WTC11 (cell line): Measurements from ENCODE around the gene PPM1D. TPM values are rescaled to one million over a fixed set of nuclear protein-coding genes. Genes with fewer than 3 reads are reported as not detected.

Experiments used
- ATAC-seq: fragments of 200-7000 bp; cut with Tn5 transposase; 2 replicates; pipeline ENCODE4 v1.10.0; 2021; ENCODE audit warnings: mild to moderate bottlenecking, moderate library complexity
- CTCF ChIA-PET: fragments of 300-600 bp; sonication (Branson Sonifier 250); formaldehyde crosslinking; loops from one replicate; lab custom pipeline; 2021; ENCODE audit warnings: antibody characterized with exemption; lab: Charles Lee
- POLR2A ChIA-PET: fragments of 350-600 bp; sonication (Branson Sonifier 250); formaldehyde crosslinking; loops from one replicate; lab custom pipeline; 2021; ENCODE audit warnings: antibody characterized with exemption; lab: Charles Lee
- DNase-seq: peaks from one replicate; pipeline ENCODE4 v3.0.0; 2021; ENCODE audit warnings: low spot score
- H3K27ac Mint-ChIP-seq: 2 replicates; pipeline ENCODE4 v1.8.0; 2021; ENCODE audit warnings: mixed read lengths
- H3K27me3 Mint-ChIP-seq: 2 replicates; pipeline ENCODE4 v1.8.0; 2021; ENCODE audit warnings: low read depth, mild to moderate bottlenecking, moderate library complexity, mixed read lengths
- H3K36me3 Mint-ChIP-seq: 2 replicates; pipeline ENCODE4 v1.8.0; 2021; ENCODE audit warnings: mixed read lengths
- H3K4me1 Mint-ChIP-seq: 2 replicates; pipeline ENCODE4 v1.8.0; 2022; ENCODE audit warnings: mixed read lengths
- H3K4me3 Mint-ChIP-seq: 2 replicates; pipeline ENCODE4 v1.8.0; 2021; ENCODE audit warnings: mild to moderate bottlenecking, moderate library complexity, mixed read lengths
- H3K9me3 Mint-ChIP-seq: 2 replicates; pipeline ENCODE4 v1.8.0; 2021; ENCODE audit warnings: mixed read lengths
- ARID4B ChIP-seq: sonication (generic); formaldehyde crosslinking; IDR thresholded peaks from 2 replicates; pipeline ENCODE4 v1.8.0; 2023; ENCODE audit warnings: missing genetic modification reagents, mild to moderate bottlenecking, borderline replicate concordance
- CBFB ChIP-seq: sonication (generic); formaldehyde crosslinking; IDR thresholded peaks from 2 replicates; pipeline ENCODE4 v1.8.1; 2022; ENCODE audit warnings: mild to moderate bottlenecking, low read depth, missing genetic modification reagents
- ESRRA ChIP-seq: sonication (generic); formaldehyde crosslinking; IDR thresholded peaks from 2 replicates; pipeline ENCODE4 v1.8.1; 2022; ENCODE audit warnings: mild to moderate bottlenecking, missing genetic modification reagents, borderline replicate concordance
- FOXK1 ChIP-seq: sonication (generic); formaldehyde crosslinking; IDR thresholded peaks from 2 replicates; pipeline ENCODE4 v1.8.0; 2022; ENCODE audit warnings: mild to moderate bottlenecking, moderate library complexity, missing genetic modification reagents
- GRHL2 ChIP-seq: fragments of 250-450 bp; sonication (Bioruptor Pico); IDR thresholded peaks from 2 replicates; pipeline ENCODE4 v1.8.0; 2022; ENCODE audit warnings: mild to moderate bottlenecking, moderate library complexity; ENCODE audit not compliant: insufficient replicate concordance, severe bottlenecking
- HMGXB4 ChIP-seq: sonication (generic); formaldehyde crosslinking; IDR thresholded peaks from 2 replicates; pipeline ENCODE4 v1.8.1; 2023; ENCODE audit warnings: mild to moderate bottlenecking, moderate library complexity, missing genetic modification reagents
- KAT7 ChIP-seq: sonication (generic); formaldehyde crosslinking; IDR thresholded peaks from 2 replicates; pipeline ENCODE4 v1.8.1; 2023; ENCODE audit warnings: missing genetic modification reagents, mild to moderate bottlenecking, borderline replicate concordance
- NFATC4 ChIP-seq: fragments of 250-450 bp; sonication (Bioruptor Pico); IDR thresholded peaks from 2 replicates; pipeline ENCODE4 v1.9.0; 2021; ENCODE audit warnings: mild to moderate bottlenecking
- PRDM15 ChIP-seq: sonication (generic); formaldehyde crosslinking; IDR thresholded peaks from 2 replicates; pipeline ENCODE4 v1.8.0; 2022; ENCODE audit warnings: missing genetic modification reagents
- RORB ChIP-seq: fragments of 250-450 bp; sonication (Bioruptor Pico); IDR thresholded peaks from 2 replicates; pipeline ENCODE4 v1.9.0; 2021; ENCODE audit warnings: mild to moderate bottlenecking
- TEAD1 ChIP-seq: sonication (generic); formaldehyde crosslinking; IDR thresholded peaks from 2 replicates; pipeline ENCODE4 v1.8.0; 2022; ENCODE audit warnings: mild to moderate bottlenecking, missing genetic modification reagents
- ZNF263 ChIP-seq: sonication (generic); formaldehyde crosslinking; IDR thresholded peaks from 2 replicates; pipeline ENCODE4 v1.8.1; 2022; ENCODE audit warnings: low read depth, mild to moderate bottlenecking, moderate library complexity, missing genetic modification reagents
- ZSCAN18 ChIP-seq: fragments of 250-450 bp; sonication (Bioruptor Pico); IDR thresholded peaks from 2 replicates; pipeline ENCODE4 v2.1.2; 2022; ENCODE audit warnings: mild to moderate bottlenecking, moderate library complexity
- total RNA-seq: library from RNA; stranded (reverse); gene quantifications from 3 replicates; pipeline ENCODE4 v1.2.3, GENCODE V29; 2021

Gene PPM1D
- total RNA-seq, 1 experiment from 2014 or later: 20.4 TPM

- Mint-ChIP-seq H3K4me3 (no peak overlapping the region), H3K9me3 (peaks cover 4% of the 10 kb centered on the region), H3K4me1 (no peaks in the 10 kb centered on the region), H3K36me3 (peaks cover under 1% of the 10 kb centered on the region; the same call in 1 of the 2 replicates), H3K27ac (no peak overlapping the region), H3K27me3 (no peaks in the 10 kb centered on the region)
- no peak for TF ChIP-seq HMGXB4
- TF ChIP-seq FOXK1 (CRISPR knock-in tag): no peak
- no peak for ATAC-seq
- ChIA-PET POLR2A (no interaction called here), CTCF (no interaction called here)
- no peak for DNase-seq
Observed at GRCh38 chr17:60563743-60564142, 36.2 kb upstream of the PPM1D start.

GRCh38 chr17:60565233-60565632 lies 34.8 kb upstream of the PPM1D start:
- TF ChIP-seq KAT7 (CRISPR knock-in tag): no peak
- no peak for TF ChIP-seq ZNF263
- TF ChIP-seq TEAD1 (CRISPR knock-in tag): no peak
- no peak for TF ChIP-seq RORB (CRISPR knock-in tag)
- ChIA-PET POLR2A (no interaction called here), CTCF (no interaction called here)

GRCh38 chr17:60573236-60574051 lies 26.5 kb upstream of the PPM1D start:
- peak; percentile 29; the same call in 1 of the 2 replicates for ATAC-seq
- CTCF ChIA-PET: interaction anchor here (0.6 to 0.8 kb wide), 3 partner anchors 26 to 30 kb away, joined by 3 read pairs; no protein-coding TSS in a partner anchor
- Mint-ChIP-seq H3K27me3 (no peaks in the 10 kb centered on the region), H3K9me3 (peaks cover 9% of the 10 kb centered on the region), H3K4me1 (peaks cover 8% of the 10 kb centered on the region; the same call in 1 of the 2 replicates), H3K27ac (no peak overlapping the region), H3K4me3 (no peak overlapping the region), H3K36me3 (no peaks in the 10 kb centered on the region; the same call in none of the 2 replicates)
- TF ChIP-seq PRDM15 (CRISPR knock-in tag) (no peak), ZSCAN18 (CRISPR knock-in tag) (no peak), CBFB (CRISPR knock-in tag) (no peak), ESRRA (no peak), GRHL2 (CRISPR knock-in tag) (no peak), NFATC4 (no peak), HMGXB4 (no peak), ARID4B (no peak)
- POLR2A ChIA-PET: interaction anchor here (1.5 kb wide), 1 partner anchor 26 kb away, joined by 6 read pairs; the partner anchor contains the start of gene PPM1D
- DNase-seq: no peak

More at GRCh38 chr17:60565233-60565632, 34.8 kb upstream of the PPM1D start:
- no peaks in the 10 kb centered on the region for H3K27me3 Mint-ChIP-seq
- H3K36me3 Mint-ChIP-seq: no peaks in the 10 kb centered on the region
- no peak overlapping the region for H3K27ac Mint-ChIP-seq
- no peak for ATAC-seq
- no peak overlapping the region for H3K4me3 Mint-ChIP-seq
- no peaks in the 10 kb centered on the region for H3K9me3 Mint-ChIP-seq
- DNase-seq: no peak
- no peaks in the 10 kb centered on the region for H3K4me1 Mint-ChIP-seq
